ENCODE data around the gene ARHGEF28. TPM values are rescaled to one million over a fixed set of nuclear protein-coding genes. Genes with fewer than 3 reads are reported as not detected.

Gene ARHGEF28
- total RNA-seq, 1 donor from 2014 or later, result 0.11 TPM

DNA sequence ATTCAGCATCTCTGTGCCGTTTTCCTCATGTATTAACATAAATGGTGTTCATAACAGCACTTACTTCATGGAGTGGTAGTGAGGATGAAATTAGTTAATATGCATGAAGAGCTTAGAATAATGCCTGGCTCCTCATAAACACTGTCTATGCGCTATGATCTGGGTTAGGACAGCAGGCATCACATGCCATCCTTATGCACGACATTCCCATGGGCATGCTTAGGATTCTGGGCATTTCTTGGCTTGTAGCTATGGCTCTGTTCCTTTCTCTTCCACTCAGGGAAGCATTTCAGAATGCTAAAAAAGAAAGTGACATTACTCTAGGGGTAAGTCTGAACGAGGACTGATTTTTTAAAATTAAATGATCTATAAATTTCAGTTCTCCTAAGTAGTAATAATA is 349.8 kb downstream of the ARHGEF28 start:
- no peaks in the 10 kb centered on the region for H3K27me3 ChIP-seq
- TF ChIP-seq EZH2 (IDR thresholded peaks at IDR 0.05) (no peak), CTCF (IDR thresholded peaks at IDR 0.05) (no peak), EZH2phosphoT487 (IDR thresholded peaks at IDR 0.05) (no peak)
- H3K9me3 Mint-ChIP-seq, result no peaks in the 10 kb centered on the region
- no peaks in the 10 kb centered on the region for H3K36me3 ChIP-seq
- no peak overlapping the region for H2AFZ ChIP-seq (replicated peaks)
- no peaks in the 10 kb centered on the region for H3K4me1 ChIP-seq
- no peak for DNase-seq (ENCODE audit: low spot score)
- no peak overlapping the region for H3K27ac ChIP-seq
- no peaks in the 10 kb centered on the region for H3K36me3 Mint-ChIP-seq
- no peaks in the 10 kb centered on the region for H3K27me3 Mint-ChIP-seq (ENCODE audit: insufficient read depth, low read depth)
- no peak overlapping the region for H3K9ac ChIP-seq
- no peaks in the 10 kb centered on the region for H4K20me1 ChIP-seq (ENCODE audit: low read depth)
- H3F3A ChIP-seq (ENCODE audit: low read depth), result no peaks in the 10 kb centered on the region
- no peak overlapping the region for H3K4me3 Mint-ChIP-seq
- H3K9me3 ChIP-seq (ENCODE audit: low read depth), result no peaks in the 10 kb centered on the region
- H3K4me2 ChIP-seq, result no peak overlapping the region
- H3K4me3 ChIP-seq, result no peak overlapping the region
- H3K27ac Mint-ChIP-seq, result no peak overlapping the region
- H3K4me1 Mint-ChIP-seq, result no peaks in the 10 kb centered on the region
- no peaks in the 10 kb centered on the region for H3K79me2 ChIP-seq (ENCODE audit: low read depth)

GRCh38 chr5:73977146-73977545 is 351.1 kb downstream of the ARHGEF28 start:
- Histone ChIP-seq H3K4me2 (no peak overlapping the region), H4K20me1 (ENCODE audit: low read depth) (no peaks in the 10 kb centered on the region), H3K4me3 (no peak overlapping the region), H3K27ac (no peak overlapping the region), H3K9me3 (ENCODE audit: low read depth) (no peaks in the 10 kb centered on the region), H2AFZ (replicated peaks) (no peak overlapping the region), H3F3A (ENCODE audit: low read depth) (no peaks in the 10 kb centered on the region), H3K4me1 (no peaks in the 10 kb centered on the region), H3K79me2 (ENCODE audit: low read depth) (no peaks in the 10 kb centered on the region), H3K36me3 (no peaks in the 10 kb centered on the region), H3K9ac (no peak overlapping the region), H3K27me3 (no peaks in the 10 kb centered on the region)
- Mint-ChIP-seq H3K36me3 (no peaks in the 10 kb centered on the region), H3K27ac (no peak overlapping the region), H3K4me1 (no peaks in the 10 kb centered on the region), H3K9me3 (no peaks in the 10 kb centered on the region), H3K27me3 (ENCODE audit: insufficient read depth, low read depth) (no peaks in the 10 kb centered on the region), H3K4me3 (no peak overlapping the region)
- no peak for DNase-seq (ENCODE audit: low spot score)
- TF ChIP-seq CTCF (IDR thresholded peaks at IDR 0.05), result no peak

- no peaks in the 10 kb centered on the region for H3K4me1 Mint-ChIP-seq
- Histone ChIP-seq H3K27ac (no peak overlapping the region), H3K79me2 (ENCODE audit: low read depth) (no peaks in the 10 kb centered on the region), H2AFZ (replicated peaks) (no peak overlapping the region), H3F3A (ENCODE audit: low read depth) (no peaks in the 10 kb centered on the region), H3K4me1 (peaks cover 10% of the 10 kb centered on the region), H4K20me1 (ENCODE audit: low read depth) (no peaks in the 10 kb centered on the region), H3K36me3 (no peaks in the 10 kb centered on the region), H3K4me3 (no peak overlapping the region), H3K27me3 (no peaks in the 10 kb centered on the region), H3K9ac (no peak overlapping the region), H3K9me3 (ENCODE audit: low read depth) (no peaks in the 10 kb centered on the region), H3K4me2 (no peak overlapping the region)
- TF ChIP-seq CTCF (IDR thresholded peaks at IDR 0.05), result no peak
- TF ChIP-seq EZH2phosphoT487 (IDR thresholded peaks at IDR 0.05), result no peak
- no peak for TF ChIP-seq EZH2 (IDR thresholded peaks at IDR 0.05)
- no peak overlapping the region for H3K27ac Mint-ChIP-seq
- H3K27me3 Mint-ChIP-seq (ENCODE audit: insufficient read depth, low read depth), result peaks cover under 1% of the 10 kb centered on the region
- no peak for DNase-seq (ENCODE audit: low spot score)
- H3K36me3 Mint-ChIP-seq, result no peaks in the 10 kb centered on the region
- no peaks in the 10 kb centered on the region for H3K9me3 Mint-ChIP-seq
- no peak overlapping the region for H3K4me3 Mint-ChIP-seq
Observed at GRCh38 chr5:73979321-73979720, 353.3 kb downstream of the ARHGEF28 start.

- no peaks in the 10 kb centered on the region for H3K79me2 ChIP-seq (ENCODE audit: low read depth)
- Mint-ChIP-seq H3K4me3 (no peak overlapping the region), H3K4me1 (no peaks in the 10 kb centered on the region), H3K9me3 (no peaks in the 10 kb centered on the region), H3K27me3 (ENCODE audit: insufficient read depth, low read depth) (peaks cover 3% of the 10 kb centered on the region), H3K36me3 (no peaks in the 10 kb centered on the region), H3K27ac (no peak overlapping the region)
- no peaks in the 10 kb centered on the region for H3K9me3 ChIP-seq (ENCODE audit: low read depth)
- TF ChIP-seq EZH2phosphoT487 (IDR thresholded peaks at IDR 0.05) (no peak), CTCF (IDR thresholded peaks at IDR 0.05) (no peak), EZH2 (IDR thresholded peaks at IDR 0.05) (no peak)
- H3K4me2 ChIP-seq, result no peak overlapping the region
- peaks cover 10% of the 10 kb centered on the region for H3K4me1 ChIP-seq
- H3K27me3 ChIP-seq, result no peaks in the 10 kb centered on the region
- H3K4me3 ChIP-seq, result no peak overlapping the region
- DNase-seq (ENCODE audit: low spot score), result no peak
- no peaks in the 10 kb centered on the region for H3K36me3 ChIP-seq
- H3K27ac ChIP-seq, result no peak overlapping the region
- H3K9ac ChIP-seq, result no peak overlapping the region
- no peaks in the 10 kb centered on the region for H3F3A ChIP-seq (ENCODE audit: low read depth)
- H4K20me1 ChIP-seq (ENCODE audit: low read depth), result no peaks in the 10 kb centered on the region
- H2AFZ ChIP-seq (replicated peaks), result peak overlapping the region; percentile 4
Observed at GRCh38 chr5:73981704-73982103, 355.7 kb downstream of the ARHGEF28 start.
